VCaP (cell line): ENCODE results near the gene GATA1.

Source experiments
- H3K27ac ChIP-seq: fragments of 450-650 bp; 2 replicates; pipeline ENCODE4 v1.5.1; 2017
- CTCF ChIP-seq: fragments of 450-650 bp; conservative IDR thresholded peaks from 2 replicates; pipeline ENCODE4 v1.5.1; 2017; ENCODE audit warnings: mild to moderate bottlenecking, moderate library complexity

The GATA1 gene

GRCh38 chrX:48784726-48785125 is 1.7 kb upstream of the GATA1 start:
- no peak overlapping the region for H3K27ac ChIP-seq

GRCh38 chrX:48785186-48785539 is 1.2 kb upstream of the GATA1 start:
- no peak overlapping the region for H3K27ac ChIP-seq
- TF ChIP-seq CTCF = no peak

More at GRCh38 chrX:48784726-48785125, 1.7 kb upstream of the GATA1 start:
- TF ChIP-seq CTCF = no peak

GRCh38 chrX:48785540-48786214 is 713 bp upstream of the GATA1 start:
- no peak for TF ChIP-seq CTCF

GRCh38 chrX:48786825-48787504 is 575 bp downstream of the GATA1 start:
- no peak overlapping the region for H3K27ac ChIP-seq
- TF ChIP-seq CTCF = no peak

More at GRCh38 chrX:48785540-48786214, 713 bp upstream of the GATA1 start:
- no peak overlapping the region for H3K27ac ChIP-seq

- H3K27ac ChIP-seq = no peak overlapping the region
- no peak for TF ChIP-seq CTCF
These were observed 1.4 kb downstream of the GATA1 start for GRCh38 chrX:48787505-48788443.

- no peak for TF ChIP-seq CTCF
- no peak overlapping the region for H3K27ac ChIP-seq
These were observed 3.2 kb downstream of the GATA1 start for GRCh38 chrX:48789366-48790220.
